H7 (cell line): Measurements from ENCODE around the gene COG5. TPM values are rescaled to one million over a fixed set of nuclear protein-coding genes. Genes with fewer than 3 reads are reported as not detected.

ENCODE experiments used
- DNase-seq: peaks from one replicate; pipeline ENCODE4 v3.0.0; 2012
- H3K27me3 ChIP-seq: 2 replicates; pipeline ENCODE4 v1.6.0; 2011; ENCODE audit warnings: mild to moderate bottlenecking, low read length; ENCODE audit not compliant: control insufficient read depth, insufficient read depth
- H3K36me3 ChIP-seq: replicated peaks from 2 replicates; pipeline ENCODE4 v1.5.1; 2011; ENCODE audit warnings: low read length; ENCODE audit not compliant: control insufficient read depth, insufficient read depth
- H3K4me3 ChIP-seq: 2 replicates; pipeline ENCODE4 v1.5.1; 2011; ENCODE audit warnings: low read depth, mild to moderate bottlenecking, control low read depth, low read length, moderate library complexity; ENCODE audit not compliant: insufficient read depth
- total RNA-seq: library from RNA; depleted of rRNA; stranded (reverse); fragments of >200 nt; shearing (Covaris generic); gene quantifications from 2 replicates; pipeline ENCODE4 v1.2.3, GENCODE V29; 2014

Gene COG5
- total RNA-seq, 1 experiment from 2014 or later: 13.5 TPM

GRCh38 chr7:107435749-107436148, 128.0 kb downstream of the COG5 start:
- no peak overlapping the region for H3K4me3 ChIP-seq
- no peaks in the 10 kb centered on the region for H3K36me3 ChIP-seq
- DNase-seq: no peak
- H3K27me3 ChIP-seq: no peaks in the 10 kb centered on the region

GRCh38 chr7:107432261-107432660, 131.5 kb downstream of the COG5 start:
- no peak for DNase-seq
- Histone ChIP-seq H3K27me3 (no peaks in the 10 kb centered on the region), H3K4me3 (no peak overlapping the region), H3K36me3 (no peaks in the 10 kb centered on the region)

- H3K4me3 ChIP-seq: no peak overlapping the region
- H3K27me3 ChIP-seq: no peaks in the 10 kb centered on the region
- no peaks in the 10 kb centered on the region for H3K36me3 ChIP-seq
- DNase-seq: no peak
These were observed 133.7 kb downstream of the COG5 start for GRCh38 chr7:107430057-107430456.

- H3K4me3 ChIP-seq: no peak overlapping the region
- DNase-seq: no peak
- H3K36me3 ChIP-seq: no peaks in the 10 kb centered on the region
- no peaks in the 10 kb centered on the region for H3K27me3 ChIP-seq
These were observed 135.1 kb downstream of the COG5 start for GRCh38 chr7:107428642-107429041.

- no peak for DNase-seq
These were observed 136.3 kb downstream of the COG5 start for GRCh38 chr7:107427462-107427861.

GRCh38 chr7:107414198-107414597, 149.5 kb downstream of the COG5 start:
- Histone ChIP-seq H3K4me3 (no peak overlapping the region), H3K27me3 (no peaks in the 10 kb centered on the region), H3K36me3 (no peaks in the 10 kb centered on the region)
- no peak for DNase-seq

More at GRCh38 chr7:107427462-107427861, 136.3 kb downstream of the COG5 start:
- Histone ChIP-seq H3K4me3 (no peak overlapping the region), H3K36me3 (no peaks in the 10 kb centered on the region), H3K27me3 (no peaks in the 10 kb centered on the region)

- H3K27me3 ChIP-seq: no peaks in the 10 kb centered on the region
- no peak overlapping the region for H3K4me3 ChIP-seq
- no peaks in the 10 kb centered on the region for H3K36me3 ChIP-seq
- no peak for DNase-seq
These were observed 155.4 kb downstream of the COG5 start for GRCh38 chr7:107408349-107408748.

- H3K4me3 ChIP-seq: no peak overlapping the region
- no peaks in the 10 kb centered on the region for H3K36me3 ChIP-seq
- DNase-seq: no peak
- H3K27me3 ChIP-seq: no peaks in the 10 kb centered on the region
These were observed 158.2 kb downstream of the COG5 start for GRCh38 chr7:107405559-107405958.

GRCh38 chr7:107404740-107405537, 158.8 kb downstream of the COG5 start:
- H3K36me3 ChIP-seq: no peaks in the 10 kb centered on the region
- H3K27me3 ChIP-seq: no peaks in the 10 kb centered on the region
- no peak for DNase-seq
- H3K4me3 ChIP-seq: no peak overlapping the region

- Histone ChIP-seq H3K27me3 (no peaks in the 10 kb centered on the region), H3K36me3 (no peaks in the 10 kb centered on the region), H3K4me3 (no peak overlapping the region)
- no peak for DNase-seq
These were observed 165.6 kb downstream of the COG5 start for GRCh38 chr7:107398161-107398560.

- no peak overlapping the region for H3K4me3 ChIP-seq
- H3K27me3 ChIP-seq: no peaks in the 10 kb centered on the region
- DNase-seq: no peak
- H3K36me3 ChIP-seq: no peaks in the 10 kb centered on the region
These were observed 166.7 kb downstream of the COG5 start for GRCh38 chr7:107396990-107397389.

- no peaks in the 10 kb centered on the region for H3K27me3 ChIP-seq
- no peak overlapping the region for H3K4me3 ChIP-seq
- H3K36me3 ChIP-seq: no peaks in the 10 kb centered on the region
- DNase-seq: no peak
These were observed 167.6 kb downstream of the COG5 start for GRCh38 chr7:107396081-107396480.

- no peak for DNase-seq
- no peaks in the 10 kb centered on the region for H3K36me3 ChIP-seq
- no peak overlapping the region for H3K4me3 ChIP-seq
- H3K27me3 ChIP-seq: no peaks in the 10 kb centered on the region
These were observed 168.9 kb downstream of the COG5 start for GRCh38 chr7:107394831-107395230.

GRCh38 chr7:107394276-107394675, 169.4 kb downstream of the COG5 start:
- Histone ChIP-seq H3K4me3 (no peak overlapping the region), H3K36me3 (no peaks in the 10 kb centered on the region), H3K27me3 (no peaks in the 10 kb centered on the region)
- DNase-seq: no peak

GRCh38 chr7:107392830-107393229, 170.9 kb downstream of the COG5 start:
- DNase-seq: no peak
- Histone ChIP-seq H3K27me3 (no peaks in the 10 kb centered on the region), H3K36me3 (no peaks in the 10 kb centered on the region), H3K4me3 (no peak overlapping the region)

- H3K27me3 ChIP-seq: no peaks in the 10 kb centered on the region
- no peak overlapping the region for H3K4me3 ChIP-seq
- H3K36me3 ChIP-seq: no peaks in the 10 kb centered on the region
- no peak for DNase-seq
These were observed 172.8 kb downstream of the COG5 start for GRCh38 chr7:107390916-107391315.
